Kidney epithelial cell (primary cell): ENCODE measurements around the gene LIPH. TPM values are rescaled to one million over a fixed set of nuclear protein-coding genes. Genes with fewer than 3 reads are reported as not detected.
"Not testable (repeated sequence)": the region's sequence is repeated elsewhere in the genome, so short reads cannot be mapped to it uniquely, and the experiment has no call there.

Experiments used
- DNase-seq: peaks from one replicate; pipeline ENCODE4 v3.0.0-alpha.2; 2010; ENCODE audit warnings: low read depth
- H3K27me3 ChIP-seq: 2 replicates; pipeline ENCODE4 v1.6.0; 2011; ENCODE audit warnings: low read length; ENCODE audit not compliant: control insufficient read depth, insufficient read depth
- H3K36me3 ChIP-seq: 2 replicates; pipeline ENCODE4 v1.5.1; 2011; ENCODE audit warnings: low read length; ENCODE audit not compliant: control insufficient read depth, insufficient read depth
- H3K4me3 ChIP-seq: 2 replicates; pipeline ENCODE4 v1.5.1; 2011; ENCODE audit warnings: low read depth, mild to moderate bottlenecking, control low read depth, low read length
- CTCF ChIP-seq: IDR thresholded peaks from 2 replicates; pipeline ENCODE4 v1.5.1; 2011; ENCODE audit warnings: mild to moderate bottlenecking, moderate library complexity, low read length, control low read depth, inconsistent platforms; ENCODE audit not compliant: insufficient read depth, poor library complexity, severe bottlenecking
- total RNA-seq: library from RNA; depleted of rRNA; stranded (reverse); fragments of >200 nt; gene quantifications from 2 replicates; pipeline ENCODE4 v1.2.3, GENCODE V29; 2015

Gene LIPH
- total RNA-seq, 1 donor from 2014 or later, result 4.3 TPM

- no peak for DNase-seq
- TF ChIP-seq CTCF, result no peak
- no peaks in the 10 kb centered on the region for H3K27me3 ChIP-seq
- no peaks in the 10 kb centered on the region for H3K36me3 ChIP-seq
- H3K4me3 ChIP-seq, result no peak overlapping the region
Observed at GRCh38 chr3:185469542-185469941, 82.8 kb downstream of the LIPH start.

GRCh38 chr3:185466123-185466522 lies 86.3 kb downstream of the LIPH start:
- H3K36me3 ChIP-seq, H3K4me3 ChIP-seq, H3K27me3 ChIP-seq, DNase-seq: not testable (repeated sequence)

GRCh38 chr3:185465471-185465870 lies 86.9 kb downstream of the LIPH start:
- no peak for TF ChIP-seq CTCF
- Histone ChIP-seq H3K4me3 (no peak overlapping the region), H3K27me3 (no peaks in the 10 kb centered on the region), H3K36me3 (no peaks in the 10 kb centered on the region)
- no peak for DNase-seq

GRCh38 chr3:185460719-185461350 lies 91.6 kb downstream of the LIPH start:
- no peak for DNase-seq
- peak; percentile 33 for TF ChIP-seq CTCF
- H3K4me3 ChIP-seq, result no peak overlapping the region
- no peaks in the 10 kb centered on the region for H3K36me3 ChIP-seq
- H3K27me3 ChIP-seq, result no peaks in the 10 kb centered on the region

GRCh38 chr3:185460309-185460708 lies 92.1 kb downstream of the LIPH start:
- no peak for DNase-seq
- H3K4me3 ChIP-seq, result no peak overlapping the region
- TF ChIP-seq CTCF, result no peak
- no peaks in the 10 kb centered on the region for H3K36me3 ChIP-seq
- no peaks in the 10 kb centered on the region for H3K27me3 ChIP-seq

GRCh38 chr3:185457376-185457775 lies 95.0 kb downstream of the LIPH start:
- no peaks in the 10 kb centered on the region for H3K27me3 ChIP-seq
- DNase-seq, result no peak

More at GRCh38 chr3:185457376-185457775, 95.0 kb downstream of the LIPH start:
- Histone ChIP-seq H3K4me3 (no peak overlapping the region), H3K36me3 (no peaks in the 10 kb centered on the region)
- no peak for TF ChIP-seq CTCF

Other genes with a start within 250 kb of the LIPH start
- gene MAP3K13, start 189.5 kb downstream of the LIPH start, total RNA-seq, result 33.5 and 41.3 TPM in 2 replicates
- 22.1 and 27.7 TPM in 2 replicates for gene TMEM41A, start 53.6 kb downstream of the LIPH start, total RNA-seq
- 18.5 and 22.3 TPM in 2 replicates for gene SENP2, start 33.7 kb upstream of the LIPH start, total RNA-seq